ENCODE measurements around the gene MAD1L1. TPM values are rescaled to one million over a fixed set of nuclear protein-coding genes. Genes with fewer than 3 reads are reported as not detected.

MAD1L1 gene
- total and polyA plus RNA-seq, 2 of the 13 experiments (the other 11 are each of a cell fraction or from before 2014, with no cell fraction given) = 17.4 to 64.7 TPM

DNA sequence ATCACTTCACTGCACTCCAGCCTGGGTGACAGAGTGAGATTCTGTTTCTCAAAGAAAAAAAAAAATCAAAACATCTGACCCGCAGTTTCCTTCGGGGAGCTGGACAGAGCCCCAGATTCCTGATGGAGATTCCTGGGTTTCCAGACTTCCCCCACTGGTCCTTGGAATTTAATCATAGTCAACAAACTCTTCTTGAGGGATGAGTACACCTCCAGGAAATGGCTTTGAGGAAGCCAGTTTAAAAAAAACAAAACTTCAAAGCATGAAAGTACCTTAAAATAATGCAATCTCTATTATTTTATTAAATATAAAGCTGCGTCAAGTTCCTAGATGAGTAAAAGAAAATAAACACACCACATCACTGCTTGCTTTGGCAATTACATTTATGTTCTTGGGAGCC, 1.2 kb upstream of the MAD1L1 start (continued):
- TF ChIP-seq POLR2AphosphoS5 (IDR thresholded peaks at IDR 0.05; ENCODE audit: low read depth, low read length) = no peak
- TF ChIP-seq, protein P1, sequence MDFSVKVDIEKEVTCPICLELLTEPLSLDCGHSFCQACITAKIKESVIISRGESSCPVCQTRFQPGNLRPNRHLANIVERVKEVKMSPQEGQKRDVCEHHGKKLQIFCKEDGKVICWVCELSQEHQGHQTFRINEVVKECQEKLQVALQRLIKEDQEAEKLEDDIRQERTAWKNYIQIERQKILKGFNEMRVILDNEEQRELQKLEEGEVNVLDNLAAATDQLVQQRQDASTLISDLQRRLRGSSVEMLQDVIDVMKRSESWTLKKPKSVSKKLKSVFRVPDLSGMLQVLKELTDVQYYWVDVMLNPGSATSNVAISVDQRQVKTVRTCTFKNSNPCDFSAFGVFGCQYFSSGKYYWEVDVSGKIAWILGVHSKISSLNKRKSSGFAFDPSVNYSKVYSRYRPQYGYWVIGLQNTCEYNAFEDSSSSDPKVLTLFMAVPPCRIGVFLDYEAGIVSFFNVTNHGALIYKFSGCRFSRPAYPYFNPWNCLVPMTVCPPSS (IDR thresholded peaks at IDR 0.05) = no peak
- TF ChIP-seq PRMT3 (CRISPR knock-in tag; IDR thresholded peaks at IDR 0.05; ENCODE audit: borderline replicate concordance, low read depth) = no peak
- TF ChIP-seq, protein P2, sequence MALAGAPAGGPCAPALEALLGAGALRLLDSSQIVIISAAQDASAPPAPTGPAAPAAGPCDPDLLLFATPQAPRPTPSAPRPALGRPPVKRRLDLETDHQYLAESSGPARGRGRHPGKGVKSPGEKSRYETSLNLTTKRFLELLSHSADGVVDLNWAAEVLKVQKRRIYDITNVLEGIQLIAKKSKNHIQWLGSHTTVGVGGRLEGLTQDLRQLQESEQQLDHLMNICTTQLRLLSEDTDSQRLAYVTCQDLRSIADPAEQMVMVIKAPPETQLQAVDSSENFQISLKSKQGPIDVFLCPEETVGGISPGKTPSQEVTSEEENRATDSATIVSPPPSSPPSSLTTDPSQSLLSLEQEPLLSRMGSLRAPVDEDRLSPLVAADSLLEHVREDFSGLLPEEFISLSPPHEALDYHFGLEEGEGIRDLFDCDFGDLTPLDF (CRISPR knock-in tag; IDR thresholded peaks at IDR 0.05) = no peak
- no peak for TF ChIP-seq NCOR1 (IDR thresholded peaks at IDR 0.05; ENCODE audit: borderline replicate concordance, low read length)

DNA sequence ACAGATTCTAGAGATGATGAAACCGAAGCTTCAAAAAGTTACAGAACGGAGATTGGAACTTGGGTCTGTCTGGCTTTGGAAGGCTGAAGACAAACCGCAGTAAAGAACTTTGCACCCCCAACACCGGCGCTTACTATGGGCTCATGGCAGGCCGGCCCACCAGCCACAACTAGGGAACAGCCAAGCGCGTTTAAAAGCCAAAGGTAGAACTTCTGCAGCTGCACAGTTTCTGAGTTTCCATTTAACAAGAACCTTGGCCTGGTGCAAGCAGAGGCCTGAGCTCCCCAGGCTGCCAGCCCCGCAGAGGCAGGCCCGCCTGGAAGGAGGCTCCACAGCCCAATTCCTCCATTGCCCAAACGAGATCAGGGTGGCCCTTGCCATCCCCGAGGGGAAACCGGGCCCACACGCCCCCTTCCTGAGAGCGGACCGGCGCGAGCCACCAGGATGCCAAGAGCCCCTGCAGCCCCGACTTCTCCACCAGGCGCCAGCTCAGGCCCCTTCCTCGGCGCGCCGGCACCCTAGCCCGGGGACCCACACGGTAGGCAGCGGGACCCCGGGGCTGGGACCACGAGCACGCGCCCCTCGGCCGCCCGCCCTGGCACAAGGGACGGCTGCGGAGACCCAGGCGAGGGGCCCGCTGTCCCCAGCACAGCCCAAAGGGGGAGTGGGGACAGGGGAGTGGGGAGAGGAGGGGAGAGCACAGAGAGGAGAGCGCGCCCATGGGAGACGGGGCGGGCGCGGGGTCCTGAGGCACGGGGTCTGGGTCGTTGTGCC, 566 bp downstream of the MAD1L1 start:
- WGBS (ENCODE audit: low lambda C conversion rate) = 1% methylated on average over 21 of the region's 46 CpGs
- BruUV-seq (replicated peaks) = TSS peak; percentile 42
- H3K27ac ChIP-seq (ENCODE audit: extremely low read length, insufficient read depth, low read length) = peak overlapping the region; percentile 68
- POLR2A ChIA-PET = interaction anchor here (1.0 to 1.7 kb wide), 5 partner anchors 8 to 181 kb away, joined by 3 to 5 read pairs (median 3); partner anchors contain the start of gene EIF3B
- intact Hi-C loops (cut with micrococcal nuclease; ENCODE audit: unreplicated experiment) = no loop called here
- H3K4me3 ChIP-seq (replicated peaks in 1 of 3; ENCODE audit: insufficient read depth in 1 of 3, low read depth in 2 of 3, low read length in 3 of 3) = peak overlapping the region; percentile 80 to 93 (median 91)
- FAIRE-seq = no peak
- no peak overlapping the region for H2AFZ ChIP-seq (ENCODE audit: low read length)
- peak overlapping the region; percentile 94 for H3K4me2 ChIP-seq (ENCODE audit: low read depth, low read length)
- ATAC-seq = peak; percentile 80
- peak overlapping the region; percentile 82 for H3K9ac ChIP-seq (ENCODE audit: insufficient read depth, low read depth, low read length)
- H3K79me2 ChIP-seq (ENCODE audit: insufficient read depth, low read length) = peaks cover 44% of the 10 kb centered on the region
- peaks cover 3% of the 10 kb centered on the region; the same call in 1 of the 2 replicates for H4K20me1 ChIP-seq (ENCODE audit: insufficient read depth, low read length)
- H3K4me1 ChIP-seq (ENCODE audit: insufficient read depth, low read length) = peaks cover 37% of the 10 kb centered on the region
- DNase-seq (ENCODE audit: low spot score) = peak; percentile 47
- in situ Hi-C loops (cut with HindIII; ENCODE audit: extremely low pct_ligation_motif_present, low pct_unique_long_range_greater_than_20kb) = no loop called here
- no peaks in the 10 kb centered on the region for H3K27me3 ChIP-seq (ENCODE audit: control insufficient read depth in 1 of 2, insufficient read depth in 2 of 2, low read length in 2 of 2)
- H3K9me3 ChIP-seq (ENCODE audit: low read length) = no peaks in the 10 kb centered on the region
- peaks cover 13 to 48% of the 10 kb centered on the region in 2 experiments for H3K36me3 ChIP-seq (replicated peaks in 1 of 2; ENCODE audit: control insufficient read depth in 1 of 2, insufficient read depth in 2 of 2, low read length in 2 of 2)
- CTCF ChIA-PET (ENCODE audit: low intra/inter-chr PET ratio, low total read pairs) = no interaction called here
- TF ChIP-seq ZMAT3 (CRISPR knock-in tag; conservative IDR thresholded peaks at IDR 0.05) (no peak), ZNF839 (CRISPR knock-in tag; IDR thresholded peaks at IDR 0.05; ENCODE audit: borderline replicate concordance) (0 out of 2 replicates have a peak, but pooled peaks have one; percentile 35), ZNF761 (CRISPR knock-in tag; conservative IDR thresholded peaks at IDR 0.05) (0 out of 2 replicates have a peak, but pooled peaks have one; percentile 0), RARG (CRISPR knock-in tag; IDR thresholded peaks at IDR 0.05; ENCODE audit: low read depth) (no peak), ZNF33B (CRISPR knock-in tag; IDR thresholded peaks at IDR 0.05) (peak; percentile 60; the same call in 1 of the 2 replicates), ETV6 (CRISPR knock-in tag; conservative IDR thresholded peaks at IDR 0.05) (no peak), ZSCAN25 (CRISPR knock-in tag; IDR thresholded peaks at IDR 0.05) (peak; percentile 52; the same call in 1 of the 2 replicates), NR2F1 (CRISPR knock-in tag; IDR thresholded peaks at IDR 0.05) (no peak), ZNF644 (CRISPR knock-in tag; IDR thresholded peaks at IDR 0.05; ENCODE audit: low read depth) (no peak), ZFX (CRISPR knock-in tag; IDR thresholded peaks at IDR 0.05; ENCODE audit: low read depth) (peak; percentile 38; the same call in 1 of the 2 replicates)
- TF ChIP-seq, protein P3, sequence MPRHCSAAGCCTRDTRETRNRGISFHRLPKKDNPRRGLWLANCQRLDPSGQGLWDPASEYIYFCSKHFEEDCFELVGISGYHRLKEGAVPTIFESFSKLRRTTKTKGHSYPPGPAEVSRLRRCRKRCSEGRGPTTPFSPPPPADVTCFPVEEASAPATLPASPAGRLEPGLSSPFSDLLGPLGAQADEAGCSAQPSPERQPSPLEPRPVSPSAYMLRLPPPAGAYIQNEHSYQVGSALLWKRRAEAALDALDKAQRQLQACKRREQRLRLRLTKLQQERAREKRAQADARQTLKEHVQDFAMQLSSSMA (CRISPR knock-in tag; IDR thresholded peaks at IDR 0.05) = 0 out of 2 replicates have a peak, but pooled peaks have one; percentile 41
- TF ChIP-seq, protein P4, sequence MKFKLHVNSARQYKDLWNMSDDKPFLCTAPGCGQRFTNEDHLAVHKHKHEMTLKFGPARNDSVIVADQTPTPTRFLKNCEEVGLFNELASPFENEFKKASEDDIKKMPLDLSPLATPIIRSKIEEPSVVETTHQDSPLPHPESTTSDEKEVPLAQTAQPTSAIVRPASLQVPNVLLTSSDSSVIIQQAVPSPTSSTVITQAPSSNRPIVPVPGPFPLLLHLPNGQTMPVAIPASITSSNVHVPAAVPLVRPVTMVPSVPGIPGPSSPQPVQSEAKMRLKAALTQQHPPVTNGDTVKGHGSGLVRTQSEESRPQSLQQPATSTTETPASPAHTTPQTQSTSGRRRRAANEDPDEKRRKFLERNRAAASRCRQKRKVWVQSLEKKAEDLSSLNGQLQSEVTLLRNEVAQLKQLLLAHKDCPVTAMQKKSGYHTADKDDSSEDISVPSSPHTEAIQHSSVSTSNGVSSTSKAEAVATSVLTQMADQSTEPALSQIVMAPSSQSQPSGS (CRISPR knock-in tag; IDR thresholded peaks at IDR 0.05) = no peak

Measured in HepG2 (cell line).